HepG2 (cell line): ENCODE data around the gene JPT1. TPM values are rescaled to one million over a fixed set of nuclear protein-coding genes. Genes with fewer than 3 reads are reported as not detected.
A peak's percentile ranks its signal among the peaks of the same experiment; 100 is the strongest.

ENCODE experiments used
- BRCA1 ChIP-seq: sonication (generic); formaldehyde crosslinking; IDR thresholded peaks from 2 replicates; pipeline ENCODE4 v1.4.0; 2020; ENCODE audit warnings: missing genetic modification reagents
- FOSL2 ChIP-seq: sonication (generic); formaldehyde crosslinking; IDR thresholded peaks from 2 replicates; pipeline ENCODE4 v1.4.0; 2020; ENCODE audit warnings: missing genetic modification reagents
- IKZF1 ChIP-seq: fragments of 450-650 bp; IDR thresholded peaks from 2 replicates; pipeline ENCODE4 v1.7.1; 2016
- JDP2 ChIP-seq: sonication (generic); formaldehyde crosslinking; IDR thresholded peaks from 2 replicates; pipeline ENCODE4 v1.8.1; 2022; ENCODE audit warnings: missing genetic modification reagents, borderline replicate concordance
- MXD3 ChIP-seq: IDR thresholded peaks from 2 replicates; pipeline ENCODE4 v1.6.1; 2016; ENCODE audit warnings: mild to moderate bottlenecking, missing biosample characterization, missing genetic modification reagents
- PAXIP1 ChIP-seq: sonication (generic); formaldehyde crosslinking; conservative IDR thresholded peaks from 2 replicates; pipeline ENCODE4 v1.4.0; 2020; ENCODE audit warnings: mild to moderate bottlenecking, missing genetic modification reagents, moderate library complexity
- PREB ChIP-seq: sonication (generic); formaldehyde crosslinking; IDR thresholded peaks from 2 replicates; pipeline ENCODE4 v1.4.0; 2020; ENCODE audit warnings: missing genetic modification reagents
- RAD51 ChIP-seq: fragments of 450-650 bp; IDR thresholded peaks from 2 replicates; pipeline ENCODE4 v1.6.1; 2016; ENCODE audit warnings: borderline replicate concordance
- SOX5 ChIP-seq: IDR thresholded peaks from 2 replicates; pipeline ENCODE4 v1.6.1; 2016; ENCODE audit warnings: borderline replicate concordance
- STAG1 ChIP-seq: sonication (generic); formaldehyde crosslinking; IDR thresholded peaks from 2 replicates; pipeline ENCODE4 v1.4.0; 2020; ENCODE audit warnings: missing genetic modification reagents
- TRIM22 ChIP-seq: fragments of 450-650 bp; IDR thresholded peaks from 2 replicates; pipeline ENCODE4 v1.6.1; 2017
- ZBTB40 ChIP-seq, 2 experiments: fragments of 450-650 bp in 1 of 2; sonication (generic) in 1 of 2; formaldehyde crosslinking in 1 of 2; IDR thresholded peaks; 2 replicates each; pipeline versions ENCODE4 v1.6.1 to v1.8.0; 2016 to 2022; ENCODE audit warnings: antibody characterized with exemption in 1 of 2, mild to moderate bottlenecking in 1 of 2, missing genetic modification reagents in 1 of 2
- ZNF570 ChIP-seq: sonication (generic); formaldehyde crosslinking; IDR thresholded peaks from 2 replicates; pipeline ENCODE4 v1.4.0; 2020; ENCODE audit warnings: mild to moderate bottlenecking, missing genetic modification reagents, borderline replicate concordance
- polyA plus RNA-seq, 8 experiments: library from polyadenylated mRNA; depleted of rRNA in 3 of 8; stranded (reverse) in 7 of 8; unstranded in 1 of 8; fragments of >200 nt; fragmentation: Illumina TruSeq in 4 of 8; extraction: Trizol in 4 of 8; gene quantifications; 2 replicates each; pipeline versions ENCODE4 v1.2.1 to v1.2.3, GENCODE V29; 2011 to 2016; ENCODE audit warnings: low read depth in 4 of 8, missing spikeins in 1 of 8, mixed read lengths in 1 of 8; ENCODE audit not compliant: insufficient read depth in 1 of 8
- total RNA-seq, 5 experiments: library from RNA; depleted of rRNA; stranded (reverse); fragments of >200 nt; fragmentation: Illumina TruSeq; extraction: Trizol; gene quantifications; 2 replicates each; pipeline ENCODE4 v1.2.3, GENCODE V29; 2016; ENCODE audit warnings: low read depth in 1 of 5

The JPT1 gene
- total and polyA plus RNA-seq, 2 of the 13 experiments (the other 11 are each of a cell fraction or from before 2014, with no cell fraction given), result 43.3 to 256 TPM

GRCh38 chr17:75131278-75132017 lies 22.9 kb downstream of the JPT1 start, which contains the start of gene NT5C (continued):
- TF ChIP-seq RAD51 (no peak), STAG1 (CRISPR knock-in tag) (peak; percentile 60), FOSL2 (CRISPR knock-in tag) (peak; percentile 18; the same call in 1 of the 2 replicates), BRCA1 (CRISPR knock-in tag) (no peak), ZBTB40 (IDR thresholded peaks at IDR 0.05) (no peak), ZBTB40 (CRISPR knock-in tag; IDR thresholded peaks at IDR 0.05) (peak; percentile 71), IKZF1 (no peak), SOX5 (CRISPR knock-in tag) (peak; percentile 48), PAXIP1 (CRISPR knock-in tag) (peak; percentile 43; the same call in 1 of the 2 replicates), TRIM22 (no peak), JDP2 (no peak; the same call in 1 of the 2 replicates), PREB (CRISPR knock-in tag) (no peak; the same call in none of the 2 replicates), ZNF570 (peak; percentile 76; the same call in 1 of the 2 replicates), MXD3 (CRISPR knock-in tag) (peak; percentile 98)
